GM10266 (cell line): ENCODE data around the gene MARK2.

Experiments used
- DNase-seq: peaks from one replicate; pipeline ENCODE4 v3.0.0; 2012; ENCODE audit errors: extremely low spot score
- TF ChIP-seq, protein P1 (sequence below): IDR thresholded peaks from 2 replicates; pipeline ENCODE4 v1.5.1; 2012; ENCODE audit warnings: mild to moderate bottlenecking, low read depth; ENCODE audit not compliant: control insufficient read depth, insufficient read depth; ENCODE audit errors: missing control alignments

MARK2 gene

DNA sequence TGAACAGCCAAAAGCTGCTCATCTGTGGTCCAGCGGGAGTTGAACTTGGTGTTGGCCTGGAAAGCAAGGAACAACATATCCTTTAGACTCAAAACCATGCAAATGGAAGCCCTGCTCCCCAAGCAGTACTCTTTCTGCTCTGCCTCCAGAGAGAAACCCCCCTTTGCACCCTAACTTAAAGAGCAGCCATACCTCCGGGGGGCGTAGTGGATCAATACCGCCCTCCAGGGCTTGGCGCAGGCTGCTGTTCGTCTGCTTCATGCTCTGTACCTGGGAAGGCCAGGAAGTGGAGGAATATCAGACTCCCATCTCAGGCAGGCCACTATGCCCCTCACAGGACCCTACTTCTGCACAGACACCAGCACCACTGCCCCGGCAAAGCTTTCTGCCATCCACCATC lies 73.8 kb downstream of the MARK2 start:
- DNase-seq: peak; percentile 24
- TF ChIP-seq, protein P1, sequence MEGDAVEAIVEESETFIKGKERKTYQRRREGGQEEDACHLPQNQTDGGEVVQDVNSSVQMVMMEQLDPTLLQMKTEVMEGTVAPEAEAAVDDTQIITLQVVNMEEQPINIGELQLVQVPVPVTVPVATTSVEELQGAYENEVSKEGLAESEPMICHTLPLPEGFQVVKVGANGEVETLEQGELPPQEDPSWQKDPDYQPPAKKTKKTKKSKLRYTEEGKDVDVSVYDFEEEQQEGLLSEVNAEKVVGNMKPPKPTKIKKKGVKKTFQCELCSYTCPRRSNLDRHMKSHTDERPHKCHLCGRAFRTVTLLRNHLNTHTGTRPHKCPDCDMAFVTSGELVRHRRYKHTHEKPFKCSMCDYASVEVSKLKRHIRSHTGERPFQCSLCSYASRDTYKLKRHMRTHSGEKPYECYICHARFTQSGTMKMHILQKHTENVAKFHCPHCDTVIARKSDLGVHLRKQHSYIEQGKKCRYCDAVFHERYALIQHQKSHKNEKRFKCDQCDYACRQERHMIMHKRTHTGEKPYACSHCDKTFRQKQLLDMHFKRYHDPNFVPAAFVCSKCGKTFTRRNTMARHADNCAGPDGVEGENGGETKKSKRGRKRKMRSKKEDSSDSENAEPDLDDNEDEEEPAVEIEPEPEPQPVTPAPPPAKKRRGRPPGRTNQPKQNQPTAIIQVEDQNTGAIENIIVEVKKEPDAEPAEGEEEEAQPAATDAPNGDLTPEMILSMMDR: no peak

DNA sequence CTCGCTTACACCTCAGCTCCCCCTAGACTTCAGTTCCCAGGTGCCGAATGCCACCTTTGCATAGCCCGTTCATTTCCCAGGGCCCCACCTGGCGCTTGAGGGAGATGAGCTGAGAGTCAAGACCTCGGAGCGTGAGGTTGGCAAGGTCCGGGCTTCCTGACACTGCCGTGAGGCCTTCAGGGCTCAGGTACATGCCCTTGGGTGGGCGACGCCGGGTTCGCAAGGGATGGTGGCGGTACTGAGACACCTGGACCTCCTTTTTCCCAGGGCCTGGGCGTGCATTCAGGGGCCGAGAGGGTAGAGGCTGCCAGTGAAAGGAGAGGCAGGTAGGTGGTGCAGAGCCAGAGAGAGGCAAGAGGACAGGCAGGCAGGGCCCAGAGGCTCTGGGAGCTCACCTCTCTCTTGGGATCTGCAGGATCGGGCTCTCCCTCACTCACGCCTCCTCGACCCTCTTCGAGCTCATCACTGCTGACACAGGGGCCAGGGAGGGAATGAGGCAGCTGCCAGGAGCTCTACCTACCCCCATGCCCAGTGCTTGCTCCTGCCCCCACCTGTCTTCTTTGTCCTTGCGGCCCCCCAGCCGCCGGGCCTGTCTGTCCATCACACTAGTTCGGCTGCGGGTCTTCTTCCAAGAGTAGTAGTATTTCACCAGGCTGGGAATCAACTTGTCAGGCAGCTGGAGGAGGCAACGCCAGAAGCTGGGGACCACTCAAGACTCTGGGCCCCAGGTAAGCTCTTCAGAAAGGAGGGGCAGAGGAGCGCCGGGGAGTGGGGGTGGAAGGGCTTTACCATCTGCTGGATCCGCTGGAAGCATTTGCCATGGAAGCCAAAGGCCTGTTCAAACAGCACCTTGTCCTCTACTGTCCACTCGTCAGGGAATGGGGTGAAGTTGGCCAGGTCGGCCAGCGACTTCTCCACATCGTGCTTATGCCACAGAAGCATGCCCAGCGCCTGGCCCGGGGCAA lies 75.2 kb downstream of the MARK2 start:
- TF ChIP-seq, protein P1: no peak

DNA sequence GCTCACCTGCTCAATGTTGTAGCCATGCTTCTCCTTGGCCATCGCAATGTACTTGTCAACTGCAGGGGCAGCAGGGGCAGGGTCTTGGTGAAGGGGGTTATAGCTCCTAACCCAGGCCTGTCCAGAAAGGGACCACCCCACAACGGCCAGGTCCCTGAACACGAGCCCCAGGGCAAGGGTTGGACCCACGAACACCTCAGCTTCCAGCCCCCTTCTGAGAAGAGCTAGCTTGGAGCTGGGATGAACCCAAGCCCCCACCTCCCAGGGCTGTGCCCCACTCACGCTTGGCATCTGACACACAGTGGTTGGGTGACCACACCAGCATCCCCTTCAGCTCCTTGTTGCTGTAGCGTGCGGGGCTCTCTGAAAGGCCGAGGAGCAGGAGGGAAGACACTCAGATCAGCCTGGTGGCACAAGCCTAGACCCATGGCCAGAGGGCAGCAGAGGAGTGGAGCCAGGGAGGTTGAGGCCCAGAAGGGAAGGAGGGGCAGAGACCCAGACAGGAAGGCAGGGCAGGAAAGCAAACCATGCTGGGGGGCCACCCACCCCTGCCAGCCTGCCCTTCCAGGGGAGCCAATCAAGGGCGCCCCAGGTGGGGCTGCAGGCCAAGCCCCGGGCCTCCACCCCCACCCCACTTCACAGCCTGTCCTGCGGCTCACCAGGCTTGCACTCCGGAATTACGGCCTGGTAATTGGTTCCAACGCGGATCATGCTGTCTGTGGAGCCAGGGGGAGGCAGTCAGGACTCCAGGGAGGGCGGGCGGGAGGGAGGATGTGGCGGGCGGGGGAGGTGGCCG lies 76.2 kb downstream of the MARK2 start:
- TF ChIP-seq, protein P1: no peak
- DNase-seq: peak; percentile 42

More for the DNA sequence above, 75.2 kb downstream of the MARK2 start:
- DNase-seq: peak; percentile 40

DNA sequence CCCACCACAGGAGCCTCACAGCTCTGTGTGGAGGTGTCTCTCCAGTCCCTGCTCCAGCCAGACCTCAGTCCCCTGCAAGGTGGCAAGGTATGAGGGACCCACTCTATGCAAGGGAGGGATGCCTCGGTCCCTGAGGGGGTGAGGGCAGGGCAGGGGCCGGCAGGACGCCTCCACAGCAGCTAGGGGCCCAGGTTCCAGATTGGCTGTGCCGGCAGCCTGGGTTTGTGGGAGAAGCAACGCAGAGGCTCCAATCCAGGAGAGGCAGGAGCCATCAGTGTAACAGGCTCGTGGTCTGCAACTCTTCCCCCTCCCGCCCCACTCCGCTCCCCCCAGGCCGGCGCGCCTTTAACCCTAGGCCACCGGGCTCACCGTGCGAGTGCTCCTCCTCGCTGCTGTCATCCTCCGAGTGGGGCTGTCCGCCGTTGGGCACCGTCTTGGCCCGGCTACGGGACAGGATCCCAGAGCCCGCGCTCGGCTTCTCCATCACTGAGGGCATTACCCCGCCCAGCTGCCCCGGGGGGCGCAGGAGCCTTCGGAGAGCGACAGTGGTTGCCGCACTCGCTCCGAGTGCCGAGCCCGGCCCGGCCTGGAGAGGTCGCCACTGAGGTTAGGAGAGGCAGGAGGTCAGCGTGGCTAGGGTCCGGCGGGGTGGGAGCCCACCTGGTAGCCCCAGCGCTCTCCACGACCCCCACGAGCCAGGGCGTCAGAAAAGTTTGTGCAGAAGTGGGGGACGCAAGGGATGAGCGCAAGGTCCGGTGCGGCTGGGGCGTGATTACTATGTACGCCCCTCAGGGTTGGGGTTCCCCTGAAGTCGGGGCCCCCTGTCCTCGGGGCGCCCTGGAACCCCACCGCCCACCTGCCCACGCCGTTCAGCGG lies 77.3 kb downstream of the MARK2 start:
- peak; percentile 79 for DNase-seq
- TF ChIP-seq, protein P1: peak; percentile 63

DNA sequence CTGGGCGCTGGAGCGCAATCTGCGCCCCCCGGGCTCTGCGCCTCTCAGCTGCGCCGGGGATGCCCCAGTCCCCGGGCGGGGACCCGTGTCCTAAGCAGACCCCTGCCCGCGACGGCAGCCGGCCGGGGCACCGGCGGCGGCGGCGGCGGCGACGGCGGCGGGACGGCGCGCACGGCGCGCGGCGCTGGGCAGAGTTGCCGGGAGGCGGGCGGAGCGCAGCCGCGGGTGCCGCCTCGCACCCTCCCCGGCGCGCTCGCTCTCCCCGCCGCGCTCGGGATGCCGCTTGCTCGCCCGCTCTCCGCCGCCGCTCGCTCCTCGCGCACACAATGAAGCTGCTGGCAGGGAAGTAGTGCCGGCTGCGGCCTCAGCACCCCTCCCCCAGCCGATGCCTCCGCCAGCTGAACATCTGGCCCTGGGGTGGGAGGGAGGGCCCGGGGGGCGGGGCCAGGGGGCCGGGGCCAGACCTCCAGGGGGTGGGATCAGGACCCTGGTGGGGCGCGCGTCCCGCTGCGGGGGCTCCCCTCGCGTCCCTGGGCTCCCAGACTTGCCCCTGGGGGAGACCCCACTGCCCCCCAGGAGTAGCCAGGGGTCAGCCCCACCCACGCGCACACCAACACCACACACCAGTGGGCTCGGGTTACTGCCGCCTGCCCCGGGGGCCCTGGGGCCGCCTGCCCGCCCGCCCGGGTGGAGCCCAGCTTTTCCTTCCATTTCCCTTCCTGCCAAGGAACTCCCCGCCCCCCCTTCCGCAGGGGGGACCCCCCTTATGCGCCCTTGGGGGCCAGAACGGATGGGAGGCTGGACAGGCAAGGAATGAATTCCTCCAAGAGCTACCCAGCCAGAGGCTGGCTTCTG lies 78.2 kb downstream of the MARK2 start, which contains the start of gene RCOR2:
Gene RCOR2, minus strand, starts transcription at position 328 of the 855 bp plus-strand sequence. CDS start 708 bp downstream, outside the sequence.
- TF ChIP-seq, protein P1: no peak

DNA sequence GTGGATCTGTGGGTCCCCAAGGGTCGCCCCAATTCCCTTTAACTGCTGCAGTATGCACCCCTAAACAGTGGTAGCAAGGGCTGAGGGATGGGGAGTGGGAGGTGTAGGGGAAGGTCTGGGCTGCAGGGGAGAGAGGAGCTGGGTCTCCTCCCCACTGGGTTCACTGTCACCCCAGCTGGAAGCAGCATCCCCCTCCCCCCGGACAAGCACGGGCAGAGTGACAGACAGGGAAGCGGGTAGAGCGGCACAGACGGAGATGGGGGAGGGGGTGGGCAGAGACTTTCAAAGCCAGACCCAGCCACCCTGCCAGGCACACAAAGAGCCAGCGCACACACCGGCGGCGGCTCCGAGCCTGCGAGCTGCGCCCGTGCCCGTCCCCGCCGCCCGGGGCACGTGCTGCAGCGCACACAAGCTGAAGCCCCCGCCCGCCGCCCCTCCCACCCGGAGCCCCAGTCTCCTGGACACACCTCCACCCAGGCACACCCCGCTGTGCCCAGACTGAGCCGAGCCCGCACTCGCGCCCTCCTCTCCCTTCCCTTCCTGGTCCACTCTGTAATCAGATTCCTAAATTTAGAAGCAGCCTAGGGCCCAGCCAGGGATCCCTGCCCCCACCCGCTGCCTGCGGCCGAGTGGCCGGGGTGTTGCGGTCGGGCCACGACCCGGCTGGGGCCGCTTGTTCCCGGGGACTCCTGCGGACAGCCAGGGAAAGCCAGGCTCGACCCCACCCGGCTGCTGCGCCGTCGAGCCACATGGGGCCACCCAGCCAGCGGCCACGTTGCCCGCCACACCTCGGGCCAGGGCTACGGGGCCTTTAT lies 79.0 kb downstream of the MARK2 start:
- peak; percentile 62 for DNase-seq
- TF ChIP-seq, protein P1: no peak

More for the DNA sequence above, 78.2 kb downstream of the MARK2 start, which contains the start of gene RCOR2:
- DNase-seq: peak; percentile 95
